GM19395 (cell line): ENCODE data around the gene SLC17A7.
"Not testable (repeated sequence)": the region's sequence is repeated elsewhere in the genome, so short reads cannot be mapped to it uniquely, and the experiment has no call there.

Experiments
- ATAC-seq: cut with Tn5 transposase; IDR thresholded peaks from one replicate; pipeline ENCODE4 v1.9.1; 2021; ENCODE audit warnings: mild to moderate bottlenecking, moderate library complexity; ENCODE audit not compliant: unreplicated experiment

SLC17A7 gene

GRCh38 chr19:49445997-49446396 lies 4.7 kb upstream of the SLC17A7 start:
- no peak for ATAC-seq

GRCh38 chr19:49444100-49444700 lies 2.9 kb upstream of the SLC17A7 start:
- ATAC-seq = not testable (repeated sequence)

GRCh38 chr19:49443366-49444099 lies 2.2 kb upstream of the SLC17A7 start:
- ATAC-seq = peak; percentile 88

- ATAC-seq = peak; percentile 13
Measured at GRCh38 chr19:49442771-49443365, 1.5 kb upstream of the SLC17A7 start.

- no peak for ATAC-seq
Measured at GRCh38 chr19:49442354-49442753, 1.0 kb upstream of the SLC17A7 start.

GRCh38 chr19:49441960-49442350 lies 628 bp upstream of the SLC17A7 start:
- no peak for ATAC-seq

GRCh38 chr19:49440439-49441209 lies 703 bp downstream of the SLC17A7 start:
- no peak for ATAC-seq

- no peak for ATAC-seq
Measured at GRCh38 chr19:49439836-49440235, 1.5 kb downstream of the SLC17A7 start.

- ATAC-seq = no peak
Measured at GRCh38 chr19:49438261-49438660, 3.1 kb downstream of the SLC17A7 start.

- no peak for ATAC-seq
Measured at GRCh38 chr19:49437231-49437630, 4.1 kb downstream of the SLC17A7 start.

GRCh38 chr19:49436381-49437017 lies 4.8 kb downstream of the SLC17A7 start:
- no peak for ATAC-seq

GRCh38 chr19:49435670-49436069 lies 5.7 kb downstream of the SLC17A7 start:
- no peak for ATAC-seq

- no peak for ATAC-seq
Measured at GRCh38 chr19:49434907-49435583, 6.3 kb downstream of the SLC17A7 start.

GRCh38 chr19:49433240-49433901 lies 8.0 kb downstream of the SLC17A7 start:
- ATAC-seq = no peak

GRCh38 chr19:49432141-49433073 lies 8.9 kb downstream of the SLC17A7 start:
- no peak for ATAC-seq

GRCh38 chr19:49431330-49431749 lies 10.0 kb downstream of the SLC17A7 start:
- ATAC-seq = no peak

- ATAC-seq = no peak
Measured at GRCh38 chr19:49430678-49431329, 10.5 kb downstream of the SLC17A7 start.

- no peak for ATAC-seq
Measured at GRCh38 chr19:49430172-49430677, 11.1 kb downstream of the SLC17A7 start.
